GM23248 (cell line): ENCODE data around the gene ACAA2.

Source experiments
- EZH2 ChIP-seq: fragments of 200-600 bp; sonication (generic); IDR thresholded peaks from 2 replicates; pipeline ENCODE4 v1.6.1; 2018; ENCODE audit warnings: antibody characterized with exemption, mild to moderate bottlenecking; ENCODE audit not compliant: insufficient read depth, poor library complexity, severe bottlenecking
- EZH2phosphoT487 ChIP-seq: fragments of 200-600 bp; sonication (generic); IDR thresholded peaks from 2 replicates; pipeline ENCODE4 v1.6.1; 2018; ENCODE audit warnings: antibody characterized with exemption, moderate library complexity, mild to moderate bottlenecking, low read depth; ENCODE audit not compliant: insufficient read depth

DNA sequence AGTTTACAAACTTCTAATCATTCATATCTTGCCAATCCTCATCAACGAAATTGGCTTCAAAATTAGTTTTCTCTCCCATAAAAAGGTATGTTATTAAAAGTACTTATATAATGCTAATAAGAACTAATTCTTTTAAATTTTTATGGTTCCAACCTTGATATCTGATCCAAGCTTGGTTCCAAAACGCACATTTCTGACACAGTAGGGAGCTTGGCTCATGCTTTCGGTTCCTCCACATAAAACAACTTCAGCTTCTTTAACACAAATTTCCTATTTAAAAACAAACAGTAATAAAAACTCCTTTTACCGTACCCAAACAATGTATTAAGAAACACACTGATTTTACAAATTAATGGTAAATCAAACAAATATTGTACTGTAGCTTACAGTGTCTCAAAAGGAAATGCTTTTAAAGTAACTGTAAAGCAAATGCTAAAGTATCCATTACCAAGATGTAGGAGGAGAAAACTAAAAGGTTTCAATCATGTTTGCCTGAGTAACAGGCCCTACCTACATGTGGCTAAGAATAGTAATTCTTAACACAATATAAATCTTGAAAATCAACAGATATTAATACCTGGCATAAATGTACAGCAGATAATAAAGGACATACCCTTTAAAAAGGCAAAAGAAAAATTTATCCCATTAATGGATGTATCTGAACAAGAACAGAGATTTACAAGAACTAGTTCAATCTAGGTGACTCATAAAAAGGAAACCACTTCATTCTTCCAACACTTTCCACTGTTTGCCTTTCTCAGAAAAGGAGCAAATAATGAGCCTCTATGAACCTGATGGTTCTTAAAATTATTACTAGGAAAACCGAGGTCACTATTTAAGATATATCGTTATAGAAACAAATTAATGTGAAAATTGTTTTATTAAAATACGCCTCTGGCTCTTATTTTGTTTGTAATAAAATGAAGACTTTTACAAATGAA, 17.5 kb downstream of the ACAA2 start:
- no peak for TF ChIP-seq EZH2
- TF ChIP-seq EZH2phosphoT487 = no peak
